CD4-positive, alpha-beta T cell treated with Interleukin-12 subunit alpha and Interleukin-12 subunit beta, for 1 hour (primary cell): ENCODE measurements around the gene STK38L.

ENCODE experiments used
- DNase-seq: peaks from one replicate; pipeline ENCODE4 v3.0.0-alpha.2; 2020

Gene STK38L

DNA sequence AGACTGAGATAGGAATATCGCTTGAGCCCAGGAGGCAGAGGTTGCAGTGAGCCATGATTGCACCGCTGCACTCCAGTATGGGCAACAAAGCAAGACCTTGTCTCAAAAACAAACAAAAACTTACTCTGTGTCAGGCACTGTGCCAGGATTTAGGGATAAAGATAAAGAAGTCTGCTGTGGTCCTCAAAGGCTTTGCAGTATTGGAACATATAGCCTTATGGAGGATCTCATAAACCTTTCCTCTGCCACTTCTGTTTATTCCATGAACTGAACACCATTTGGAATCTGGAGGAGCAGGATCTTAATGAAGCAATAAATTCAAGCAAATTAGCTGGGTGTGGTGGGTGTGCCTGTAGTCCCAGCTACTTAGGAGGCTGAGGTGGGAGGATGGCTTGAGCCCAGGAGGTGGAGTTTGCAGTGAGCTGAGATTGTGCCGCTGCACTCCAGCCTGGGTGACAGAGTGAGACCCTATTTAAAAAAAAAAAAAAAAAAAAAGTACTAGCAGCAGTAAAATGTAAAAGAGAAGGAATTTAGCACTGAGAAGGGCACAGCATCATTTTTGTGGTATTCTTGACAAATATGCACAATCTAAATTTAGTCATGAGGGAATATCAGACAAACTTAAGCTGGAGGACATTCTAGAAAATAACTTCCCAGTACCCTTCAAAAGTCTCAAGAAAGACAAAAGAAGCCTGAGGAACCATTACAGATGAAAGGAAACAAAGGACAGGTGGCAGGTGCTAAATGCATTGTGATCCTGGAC, 115.7 kb downstream of the STK38L start:
- DNase-seq, result no peak

DNA sequence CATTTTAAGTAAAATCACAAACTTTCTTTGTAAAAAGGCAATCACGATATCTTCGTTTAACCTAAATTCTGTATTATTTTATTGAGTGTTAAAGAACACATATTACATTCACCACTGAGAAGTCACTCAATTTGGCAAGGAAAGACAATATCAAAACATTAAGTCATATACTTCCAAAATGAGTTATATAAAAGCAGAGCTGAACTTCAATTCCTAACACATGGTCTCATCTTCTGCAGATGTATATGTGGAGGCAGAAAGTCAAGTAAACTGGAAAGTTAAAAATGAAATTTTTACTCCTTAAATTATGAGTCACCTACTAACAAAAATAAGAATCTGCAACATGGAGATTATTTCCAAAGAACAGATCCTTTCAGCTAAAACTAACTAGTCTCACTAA, 117.3 kb downstream of the STK38L start:
- no peak for DNase-seq

DNA sequence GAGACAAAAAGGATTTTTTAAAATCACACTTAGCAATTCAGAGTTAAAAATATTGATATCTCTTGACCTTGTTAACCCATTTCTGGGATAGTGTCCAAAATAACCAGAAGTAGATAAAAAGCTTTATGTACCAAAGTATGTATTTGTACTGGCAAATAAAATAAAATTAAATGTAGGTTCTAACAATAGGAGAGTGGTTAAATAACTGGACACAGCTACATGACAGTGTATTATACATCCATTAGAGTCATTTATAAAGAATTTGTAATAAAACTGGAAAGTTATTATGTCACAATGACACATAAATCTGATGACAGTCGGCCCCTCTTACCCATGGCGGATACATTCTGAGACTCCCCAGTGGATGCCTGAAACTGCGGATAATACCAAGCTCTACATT, 122.5 kb downstream of the STK38L start:
- no peak for DNase-seq

DNA sequence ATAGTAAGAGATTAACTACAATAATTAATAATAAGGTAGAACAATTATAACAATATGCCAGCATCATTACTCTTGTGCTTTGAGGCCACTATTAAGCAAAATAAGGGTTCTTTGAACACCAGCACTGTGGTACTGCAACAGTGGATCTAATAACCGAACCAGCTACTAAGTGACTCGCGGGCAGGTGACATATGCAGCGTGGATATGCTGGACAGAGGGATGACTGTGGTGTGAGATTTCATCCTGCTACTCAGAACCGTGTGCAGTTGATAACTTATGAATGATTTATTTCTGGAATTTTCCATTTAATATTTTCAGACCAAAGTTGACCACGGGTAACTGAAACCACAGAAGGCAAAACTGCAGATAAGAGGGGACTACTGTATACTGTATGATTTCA, 123.0 kb downstream of the STK38L start:
- DNase-seq, result no peak
